ENCODE measurements around the gene MYDGF. TPM values are rescaled to one million over a fixed set of nuclear protein-coding genes. Genes with fewer than 3 reads are reported as not detected.

The MYDGF gene
- total and polyA plus RNA-seq, 3 experiments from 2014 or later, result 83.2 to 146 (median 88.6) TPM

GRCh38 chr19:4636151-4636717, 33.9 kb downstream of the MYDGF start:
- Histone ChIP-seq H3K27ac (ENCODE audit: low read depth, low read length) (peak overlapping the region; percentile 0), H3K4me1 (ENCODE audit: insufficient read depth, low read length) (peaks cover 46% of the 10 kb centered on the region), H3K27me3 (ENCODE audit: insufficient read depth, low read length, poor library complexity, severe bottlenecking) (no peaks in the 10 kb centered on the region), H3K36me3 (ENCODE audit: insufficient read depth, low read length) (no peaks in the 10 kb centered on the region), H3K4me3 (ENCODE audit: low read length) (peak overlapping the region; percentile 69), H3K9me3 (ENCODE audit: low read length) (no peaks in the 10 kb centered on the region)
- peaks cover 0 to 1% (median 0%) of the 10 kb centered on the region in 3 donors for H3K36me3 Mint-ChIP-seq
- peak overlapping the region in 5 of 8 donors; percentile 8 to 75 (median 66) for H3K27ac Mint-ChIP-seq
- peaks cover 4 to 5% of the 10 kb centered on the region in 2 donors for H3K27me3 Mint-ChIP-seq
- ChIA-PET CTCF (interaction anchor here (0.5 to 3.4 kb wide), 30 partner anchors 9 to 1550 kb away, joined by 3 to 44 read pairs (median 5); partner anchors contain the start of genes MYDGF and YJU2), POLR2A (interaction anchor here (0.6 kb wide), 1 partner anchor 60 kb away, joined by 3 read pairs; no protein-coding TSS in a partner anchor)
- H3K4me1 Mint-ChIP-seq, result peaks cover 20 to 34% (median 25%) of the 10 kb centered on the region in 3 donors
- peak; percentile 67 to 81 (median 74) for DNase-seq
- peak overlapping the region; percentile 41 to 81 (median 52) for H3K4me3 Mint-ChIP-seq
- H3K9me3 Mint-ChIP-seq, result no peaks in the 10 kb centered on the region

- Mint-ChIP-seq H3K36me3 (peaks cover 0 to 1% (median 0%) of the 10 kb centered on the region in 3 donors), H3K4me1 (peaks cover 20 to 32% (median 24%) of the 10 kb centered on the region in 3 donors), H3K27ac (peak overlapping the region in 3 of 8 donors; percentile 27 to 70 (median 29)), H3K4me3 (peak overlapping the region in 6 of 7 donors; percentile 37 to 81 (median 56)), H3K9me3 (no peaks in the 10 kb centered on the region), H3K27me3 (peaks cover 4 to 5% of the 10 kb centered on the region in 2 donors)
- no peak for DNase-seq
- ChIA-PET CTCF (interaction anchor here (1.0 to 3.4 kb wide), 23 partner anchors 10 to 389 kb away, joined by 3 to 44 read pairs (median 5); partner anchors contain the start of genes MYDGF and YJU2), POLR2A (interaction anchor here (0.6 kb wide), 1 partner anchor 59 kb away, joined by 3 read pairs; no protein-coding TSS in a partner anchor)
- Histone ChIP-seq H3K9me3 (ENCODE audit: low read length) (no peaks in the 10 kb centered on the region), H3K36me3 (ENCODE audit: insufficient read depth, low read length) (no peaks in the 10 kb centered on the region), H3K27ac (ENCODE audit: low read depth, low read length) (no peak overlapping the region), H3K4me3 (ENCODE audit: low read length) (peak overlapping the region; percentile 69), H3K4me1 (ENCODE audit: insufficient read depth, low read length) (peaks cover 41% of the 10 kb centered on the region), H3K27me3 (ENCODE audit: insufficient read depth, low read length, poor library complexity, severe bottlenecking) (no peaks in the 10 kb centered on the region)
Measured at GRCh38 chr19:4635754-4636116, 34.4 kb downstream of the MYDGF start.

GRCh38 chr19:4633140-4633967, 36.8 kb downstream of the MYDGF start:
- H3K9me3 Mint-ChIP-seq, result no peaks in the 10 kb centered on the region
- Histone ChIP-seq H3K9me3 (ENCODE audit: low read length) (no peaks in the 10 kb centered on the region), H3K27ac (ENCODE audit: low read depth, low read length) (peak overlapping the region; percentile 2), H3K4me1 (ENCODE audit: insufficient read depth, low read length) (peaks cover 23% of the 10 kb centered on the region), H3K4me3 (ENCODE audit: low read length) (no peak overlapping the region), H3K36me3 (ENCODE audit: insufficient read depth, low read length) (no peaks in the 10 kb centered on the region), H3K27me3 (ENCODE audit: insufficient read depth, low read length, poor library complexity, severe bottlenecking) (no peaks in the 10 kb centered on the region)
- CTCF ChIA-PET, result interaction anchor here (0.7 to 2.4 kb wide), 4 partner anchors 44 to 158 kb away, joined by 3 to 13 read pairs (median 8); partner anchors contain the start of gene FEM1A
- peaks cover 4 to 15% (median 9%) of the 10 kb centered on the region in 3 donors for H3K4me1 Mint-ChIP-seq
- H3K27ac Mint-ChIP-seq, result peak overlapping the region in 6 of 8 donors; percentile 14 to 83 (median 60)
- H3K36me3 Mint-ChIP-seq, result no peaks in the 10 kb centered on the region
- peaks cover 4 to 9% of the 10 kb centered on the region in 2 donors for H3K27me3 Mint-ChIP-seq
- peak overlapping the region in 1 of 7 donors; percentile 51 for H3K4me3 Mint-ChIP-seq
- DNase-seq, result peak; percentile 18 to 63 (median 32)
- POLR2A ChIA-PET, result no interaction called here

DNA sequence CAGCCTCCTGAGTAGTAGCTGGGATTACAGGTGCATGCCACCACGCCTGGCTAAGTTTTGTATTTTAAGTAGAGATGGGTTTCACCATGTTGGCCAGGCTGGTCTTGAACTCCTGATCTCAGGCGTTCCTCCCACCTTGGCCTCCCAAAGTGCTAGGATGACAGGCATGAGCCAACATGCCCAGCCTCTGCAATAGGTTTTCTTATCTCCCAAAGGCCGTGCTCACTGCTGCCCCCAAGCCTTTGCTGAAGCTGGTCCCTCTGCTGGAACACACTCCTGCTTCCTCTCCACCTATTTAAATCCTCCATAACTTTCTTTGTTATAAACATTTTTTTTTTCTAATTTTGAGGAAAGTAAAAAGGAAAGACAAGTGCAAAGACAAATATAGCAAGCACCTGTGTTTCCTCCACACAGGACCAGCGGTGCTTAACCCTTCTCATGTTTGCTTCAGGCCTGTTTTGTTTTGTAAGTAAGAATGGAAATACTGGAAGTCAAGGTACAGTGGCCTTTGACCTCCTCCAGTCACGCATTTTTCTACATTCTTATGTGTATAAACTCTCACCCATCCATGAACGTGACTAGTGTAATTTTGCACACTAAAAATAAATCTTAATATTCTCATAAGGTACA, 45.3 kb downstream of the MYDGF start:
- POLR2A ChIA-PET, result no interaction called here

DNA sequence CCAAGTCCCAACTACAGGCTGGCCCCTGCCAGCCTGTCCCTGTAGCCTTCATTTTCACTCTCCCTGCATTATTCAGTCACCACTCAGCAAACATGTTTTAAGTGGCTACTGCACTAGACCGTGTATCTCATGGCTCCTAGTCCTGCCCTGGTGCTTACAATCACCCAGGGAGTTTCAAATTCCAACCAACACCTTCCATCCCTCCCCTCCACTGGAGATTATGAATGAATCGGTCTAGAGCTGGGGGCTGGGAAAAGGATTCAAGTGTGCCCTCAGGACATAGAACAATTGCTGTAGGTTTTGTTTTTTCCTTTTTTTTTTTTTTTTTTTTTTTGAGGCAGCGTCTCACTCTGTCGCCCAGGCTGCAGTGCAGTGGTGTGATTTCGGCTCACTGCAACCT, 45.8 kb downstream of the MYDGF start:
- Histone ChIP-seq H3K9me3 (ENCODE audit: low read length) (no peaks in the 10 kb centered on the region), H3K4me1 (ENCODE audit: insufficient read depth, low read length) (no peaks in the 10 kb centered on the region), H3K27ac (ENCODE audit: low read depth, low read length) (no peak overlapping the region), H3K36me3 (ENCODE audit: insufficient read depth, low read length) (no peaks in the 10 kb centered on the region), H3K27me3 (ENCODE audit: insufficient read depth, low read length, poor library complexity, severe bottlenecking) (no peaks in the 10 kb centered on the region), H3K4me3 (ENCODE audit: low read length) (no peak overlapping the region)
- CTCF ChIA-PET, result no interaction called here
- POLR2A ChIA-PET, result no interaction called here
- Mint-ChIP-seq H3K27ac (no peak overlapping the region), H3K4me3 (no peak overlapping the region), H3K36me3 (no peaks in the 10 kb centered on the region), H3K9me3 (no peaks in the 10 kb centered on the region), H3K27me3 (peaks cover 23 to 25% of the 10 kb centered on the region in 2 donors), H3K4me1 (no peaks in the 10 kb centered on the region)
- no peak for DNase-seq

More for the DNA sequence above, 45.3 kb downstream of the MYDGF start:
- CTCF ChIA-PET, result no interaction called here
- Mint-ChIP-seq H3K27me3 (peaks cover 23 to 25% of the 10 kb centered on the region in 2 donors), H3K36me3 (no peaks in the 10 kb centered on the region), H3K4me3 (no peak overlapping the region), H3K4me1 (no peaks in the 10 kb centered on the region), H3K9me3 (no peaks in the 10 kb centered on the region), H3K27ac (no peak overlapping the region)
- Histone ChIP-seq H3K27me3 (ENCODE audit: insufficient read depth, low read length, poor library complexity, severe bottlenecking) (no peaks in the 10 kb centered on the region), H3K27ac (ENCODE audit: low read depth, low read length) (no peak overlapping the region), H3K4me3 (ENCODE audit: low read length) (no peak overlapping the region), H3K9me3 (ENCODE audit: low read length) (no peaks in the 10 kb centered on the region), H3K36me3 (ENCODE audit: insufficient read depth, low read length) (no peaks in the 10 kb centered on the region), H3K4me1 (ENCODE audit: insufficient read depth, low read length) (no peaks in the 10 kb centered on the region)
- DNase-seq, result no peak

- CTCF ChIA-PET, result interaction anchor here (1.1 kb wide), 1 partner anchor 13 kb away, joined by 3 read pairs; no protein-coding TSS in a partner anchor
- Mint-ChIP-seq H3K4me3 (no peak overlapping the region), H3K27me3 (peaks cover 19 to 24% of the 10 kb centered on the region in 2 donors), H3K27ac (no peak overlapping the region), H3K4me1 (no peaks in the 10 kb centered on the region), H3K36me3 (no peaks in the 10 kb centered on the region), H3K9me3 (no peaks in the 10 kb centered on the region)
- H3K36me3 ChIP-seq (ENCODE audit: insufficient read depth, low read length), result no peaks in the 10 kb centered on the region
- no peak overlapping the region for H3K27ac ChIP-seq (ENCODE audit: low read depth, low read length)
- no peaks in the 10 kb centered on the region for H3K27me3 ChIP-seq (ENCODE audit: insufficient read depth, low read length, poor library complexity, severe bottlenecking)
- no peaks in the 10 kb centered on the region for H3K4me1 ChIP-seq (ENCODE audit: insufficient read depth, low read length)
- H3K4me3 ChIP-seq (ENCODE audit: low read length), result no peak overlapping the region
- no peaks in the 10 kb centered on the region for H3K9me3 ChIP-seq (ENCODE audit: low read length)
- POLR2A ChIA-PET, result interaction anchor here (0.7 kb wide), 1 partner anchor 47 kb away, joined by 5 read pairs; no protein-coding TSS in a partner anchor
- no peak for DNase-seq
Measured at GRCh38 chr19:4622695-4623421, 47.3 kb downstream of the MYDGF start.

DNA sequence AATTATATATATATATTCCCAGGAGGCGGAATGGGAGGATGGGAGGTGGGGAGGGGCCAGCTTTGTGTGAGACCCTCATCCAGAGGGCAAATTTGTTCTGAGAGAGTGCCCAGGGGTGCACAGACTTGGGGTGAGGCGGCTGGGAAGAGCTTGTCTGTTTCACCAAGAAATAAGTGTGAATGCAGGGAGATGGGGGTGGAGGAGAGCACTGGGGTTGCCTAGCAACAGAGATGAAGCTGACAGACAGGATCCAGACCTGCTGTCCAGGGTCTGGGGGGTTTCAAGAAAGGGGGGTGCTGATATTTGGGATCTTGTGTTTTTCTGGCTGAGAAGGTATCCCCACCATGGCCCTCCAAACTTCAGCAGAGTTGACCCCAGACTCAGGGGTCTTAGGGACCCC, 49.5 kb downstream of the MYDGF start:
- Mint-ChIP-seq H3K36me3 (no peaks in the 10 kb centered on the region), H3K4me3 (no peak overlapping the region), H3K27ac (no peak overlapping the region), H3K4me1 (no peaks in the 10 kb centered on the region), H3K9me3 (no peaks in the 10 kb centered on the region), H3K27me3 (peaks cover 19 to 29% of the 10 kb centered on the region in 2 donors)
- DNase-seq, result no peak
- ChIA-PET CTCF (no interaction called here), POLR2A (no interaction called here)
- Histone ChIP-seq H3K36me3 (ENCODE audit: insufficient read depth, low read length) (no peaks in the 10 kb centered on the region), H3K4me1 (ENCODE audit: insufficient read depth, low read length) (no peaks in the 10 kb centered on the region), H3K9me3 (ENCODE audit: low read length) (no peaks in the 10 kb centered on the region), H3K4me3 (ENCODE audit: low read length) (no peak overlapping the region), H3K27ac (ENCODE audit: low read depth, low read length) (no peak overlapping the region), H3K27me3 (ENCODE audit: insufficient read depth, low read length, poor library complexity, severe bottlenecking) (no peaks in the 10 kb centered on the region)

All from CD8-positive, alpha-beta memory T cell (primary cell).